ENCODE measurements around the gene ZCCHC14. TPM values are rescaled to one million over a fixed set of nuclear protein-coding genes. Genes with fewer than 3 reads are reported as not detected.
"Not testable (repeated sequence)": the region's sequence is repeated elsewhere in the genome, so short reads cannot be mapped to it uniquely, and the experiment has no call there.

The ZCCHC14 gene
- total and polyA plus RNA-seq, 10 of the 15 experiments (the other 5 are each of a cell fraction or from before 2014, with no cell fraction given), result 0.02 to 0.26 (median 0.05) TPM; not detected in 3

GRCh38 chr16:87363771-87364455 is 128.9 kb downstream of the ZCCHC14 start:
- ChIA-PET SMC1A (ENCODE audit: uncharacterized antibody, unreplicated experiment) (no interaction called here), POLR2A (no interaction called here), RAD21 (ENCODE audit: unreplicated experiment) (no interaction called here), CTCF (interaction anchor here (1.4 kb wide), 1 partner anchor 30 kb away, joined by 3 read pairs; no protein-coding TSS in a partner anchor)
- peaks cover 18 to 20% of the 10 kb centered on the region in 2 experiments for H3K36me3 ChIP-seq (ENCODE audit: control insufficient read depth in 2 of 2, insufficient read depth in 2 of 2, low read length in 1 of 2)
- no peaks in the 10 kb centered on the region for H3K9me3 ChIP-seq (replicated peaks; ENCODE audit: control insufficient read depth, insufficient read depth, low read length)
- DNase-seq (ENCODE audit: low read depth, low spot score) (no peak), FAIRE-seq (no peak), ATAC-seq (no peak)
- BruUV-seq (replicated peaks), result no TSS peak
- peaks cover 3% of the 10 kb centered on the region; the same call in 1 of the 2 replicates for H3K79me2 ChIP-seq (ENCODE audit: control insufficient read depth, insufficient read depth, low read length)
- H3K4me2 ChIP-seq (ENCODE audit: control insufficient read depth, insufficient read depth), result no peak overlapping the region
- H3K27me3 ChIP-seq (replicated peaks in 1 of 2; ENCODE audit: control insufficient read depth in 2 of 2, insufficient read depth in 2 of 2, low read length in 1 of 2), result no peaks in the 10 kb centered on the region
- H4K20me1 ChIP-seq (ENCODE audit: control insufficient read depth, insufficient read depth), result no peaks in the 10 kb centered on the region
- H3K9ac ChIP-seq (ENCODE audit: control insufficient read depth, insufficient read depth, low read length), result no peak overlapping the region
- H3K4me3 ChIP-seq, result no peak overlapping the region
- no peak overlapping the region for H3K27ac ChIP-seq (ENCODE audit: control insufficient read depth, insufficient read depth)
- in situ Hi-C loops (cut with MboI) (no loop called here), intact Hi-C loops (cut with micrococcal nuclease; ENCODE audit: unreplicated experiment) (no loop called here)
- no peak overlapping the region for H2AFZ ChIP-seq (ENCODE audit: control insufficient read depth, low read depth, low read length)
- TF ChIP-seq EGR1 (IDR thresholded peaks at IDR 0.05; ENCODE audit: borderline replicate concordance in 1 of 2, low read depth in 2 of 2, low read length in 2 of 2) (no peak), CHD1 (IDR thresholded peaks at IDR 0.05; ENCODE audit: low read depth, low read length) (no peak), ZBED1 (IDR thresholded peaks at IDR 0.05; ENCODE audit: borderline replicate concordance) (no peak), BACH1 (IDR thresholded peaks at IDR 0.05; ENCODE audit: borderline replicate concordance) (no peak), CREB1 (IDR thresholded peaks at IDR 0.05; ENCODE audit: low read depth) (no peak), IRF5 (IDR thresholded peaks at IDR 0.05; ENCODE audit: borderline replicate concordance) (no peak), NBN (IDR thresholded peaks at IDR 0.05) (no peak), SMAD5 (IDR thresholded peaks at IDR 0.05; ENCODE audit: low read depth) (no peak)
- TF ChIP-seq, protein P1, sequence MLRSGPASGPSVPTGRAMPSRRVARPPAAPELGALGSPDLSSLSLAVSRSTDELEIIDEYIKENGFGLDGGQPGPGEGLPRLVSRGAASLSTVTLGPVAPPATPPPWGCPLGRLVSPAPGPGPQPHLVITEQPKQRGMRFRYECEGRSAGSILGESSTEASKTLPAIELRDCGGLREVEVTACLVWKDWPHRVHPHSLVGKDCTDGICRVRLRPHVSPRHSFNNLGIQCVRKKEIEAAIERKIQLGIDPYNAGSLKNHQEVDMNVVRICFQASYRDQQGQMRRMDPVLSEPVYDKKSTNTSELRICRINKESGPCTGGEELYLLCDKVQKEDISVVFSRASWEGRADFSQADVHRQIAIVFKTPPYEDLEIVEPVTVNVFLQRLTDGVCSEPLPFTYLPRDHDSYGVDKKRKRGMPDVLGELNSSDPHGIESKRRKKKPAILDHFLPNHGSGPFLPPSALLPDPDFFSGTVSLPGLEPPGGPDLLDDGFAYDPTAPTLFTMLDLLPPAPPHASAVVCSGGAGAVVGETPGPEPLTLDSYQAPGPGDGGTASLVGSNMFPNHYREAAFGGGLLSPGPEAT (IDR thresholded peaks at IDR 0.05; ENCODE audit: low read depth), result no peak
- H3K4me1 ChIP-seq (ENCODE audit: control insufficient read depth, insufficient read depth, low read length), result no peaks in the 10 kb centered on the region
- 86% methylated on average over 14 of the region's 17 CpGs for WGBS (ENCODE audit: insufficient coverage, insufficient replicate concordance, low lambda C conversion rate, missing lambda C conversion rate)

DNA sequence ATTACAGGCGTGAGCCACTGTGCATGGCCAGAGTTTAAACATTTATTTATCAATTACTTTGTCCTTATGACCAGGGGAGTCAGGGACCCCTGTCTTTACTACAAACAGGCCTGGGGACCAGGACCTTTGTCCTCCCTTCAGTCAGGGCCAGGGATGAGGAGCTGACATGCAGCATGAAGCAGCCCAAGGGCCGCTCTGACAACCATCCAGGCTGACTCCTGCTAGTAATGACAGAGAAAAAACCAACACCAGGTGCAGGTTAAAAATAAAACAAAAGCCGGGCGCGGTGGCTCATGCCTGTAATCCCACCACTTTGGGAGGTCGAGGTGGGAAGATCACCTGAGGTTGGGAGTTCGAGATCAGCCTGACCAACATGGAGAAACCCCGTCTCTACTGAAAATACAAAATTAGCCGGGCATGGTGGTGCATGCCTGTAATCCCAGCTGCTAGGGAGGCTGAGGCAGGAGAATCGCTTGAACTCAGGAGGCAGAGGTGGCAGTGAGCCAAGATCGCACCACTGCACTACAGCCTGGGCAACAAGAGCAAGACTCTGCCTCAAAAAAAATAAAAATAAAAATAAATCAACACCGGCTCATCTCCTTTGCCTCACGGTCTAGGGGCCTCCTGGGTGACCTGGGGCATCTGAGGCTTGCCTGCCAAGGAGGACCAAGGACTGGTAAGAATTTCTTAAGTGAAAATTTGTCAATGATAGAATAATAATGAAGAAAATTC is 129.8 kb downstream of the ZCCHC14 start:
- H3K4me2 ChIP-seq (ENCODE audit: control insufficient read depth, insufficient read depth); intact Hi-C loops (cut with micrococcal nuclease; ENCODE audit: unreplicated experiment); SMC1A ChIA-PET (ENCODE audit: uncharacterized antibody, unreplicated experiment); BruUV-seq (replicated peaks); H2AFZ ChIP-seq (ENCODE audit: control insufficient read depth, low read depth, low read length); H3K27ac ChIP-seq (ENCODE audit: control insufficient read depth, insufficient read depth); ATAC-seq; H3K9me3 ChIP-seq (replicated peaks; ENCODE audit: control insufficient read depth, insufficient read depth, low read length); H3K27me3 ChIP-seq (replicated peaks in 1 of 2; ENCODE audit: control insufficient read depth in 2 of 2, insufficient read depth in 2 of 2, low read length in 1 of 2); H3K79me2 ChIP-seq (ENCODE audit: control insufficient read depth, insufficient read depth, low read length); H3K4me1 ChIP-seq (ENCODE audit: control insufficient read depth, insufficient read depth, low read length); H3K4me3 ChIP-seq; DNase-seq (ENCODE audit: low read depth, low spot score); FAIRE-seq; in situ Hi-C loops (cut with MboI); POLR2A ChIA-PET; H4K20me1 ChIP-seq (ENCODE audit: control insufficient read depth, insufficient read depth); H3K9ac ChIP-seq (ENCODE audit: control insufficient read depth, insufficient read depth, low read length); RAD21 ChIA-PET (ENCODE audit: unreplicated experiment): not testable (repeated sequence)
- H3K36me3 ChIP-seq (ENCODE audit: control insufficient read depth in 2 of 2, insufficient read depth in 2 of 2, low read length in 1 of 2), result peaks cover 20 to 24% of the 10 kb centered on the region in 2 experiments
- CTCF ChIA-PET, result interaction anchor here (1.4 kb wide), 1 partner anchor 31 kb away, joined by 3 read pairs; no protein-coding TSS in a partner anchor
- 98% methylated on average over 13 of the region's 13 CpGs for WGBS (ENCODE audit: insufficient coverage, insufficient replicate concordance, low lambda C conversion rate, missing lambda C conversion rate)
